ENCODE results near the gene ZFYVE26.

ZFYVE26 gene

DNA sequence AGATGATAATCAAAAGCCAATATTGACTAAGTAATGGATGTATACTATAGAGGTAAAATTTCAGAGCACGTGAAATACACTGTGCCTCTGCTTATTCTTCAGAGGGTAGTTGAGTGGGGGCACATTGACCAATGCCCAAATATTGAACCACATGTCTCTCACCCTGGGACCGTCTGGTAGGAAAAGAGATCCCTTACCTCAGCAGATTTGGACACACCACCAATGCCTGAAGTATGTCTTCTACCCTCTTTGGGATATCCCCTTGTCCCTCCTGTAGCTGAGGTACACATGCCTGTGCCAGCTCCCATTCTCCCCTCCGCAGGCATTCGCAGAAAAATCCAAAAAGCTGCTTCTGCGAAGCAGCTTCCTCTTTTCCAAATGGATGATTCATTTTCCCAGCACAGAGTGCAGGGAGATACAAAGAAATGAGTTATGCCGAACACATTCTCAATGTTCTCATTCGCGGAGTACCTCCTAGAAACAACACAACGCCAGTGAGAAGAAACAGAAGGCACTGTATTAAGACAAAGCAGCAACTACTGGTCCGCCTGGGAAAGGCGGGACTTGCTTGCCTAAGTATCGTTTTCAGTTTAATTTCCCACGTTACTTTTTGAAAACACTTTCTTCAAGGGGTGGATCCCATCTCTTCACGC, 691 bp downstream of the ZFYVE26 start:
- DNase-seq = peak; percentile 16 to 50

- DNase-seq = no peak
Observed at GRCh38 chr14:67814821-67815220, 1.6 kb downstream of the ZFYVE26 start.

DNA sequence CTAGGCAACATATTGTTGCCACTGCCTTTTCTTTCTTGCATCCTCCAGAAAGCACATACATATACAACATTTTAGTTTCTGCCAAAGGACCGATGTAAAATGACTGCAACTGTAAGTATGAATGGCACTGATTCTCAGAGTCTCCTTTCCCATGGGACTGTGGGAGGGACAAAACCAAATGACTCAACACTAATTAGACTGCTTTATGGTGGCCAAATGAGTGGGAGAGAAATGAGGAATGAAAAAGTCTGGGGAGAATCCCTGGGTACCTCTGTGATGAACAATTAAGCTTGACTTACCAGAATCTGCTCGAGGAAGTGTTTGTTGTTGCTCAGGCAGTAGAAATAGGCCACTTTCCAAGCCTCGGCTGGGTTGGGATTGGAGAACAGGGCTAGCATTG, 10.1 kb downstream of the ZFYVE26 start:
- DNase-seq = no peak

DNA sequence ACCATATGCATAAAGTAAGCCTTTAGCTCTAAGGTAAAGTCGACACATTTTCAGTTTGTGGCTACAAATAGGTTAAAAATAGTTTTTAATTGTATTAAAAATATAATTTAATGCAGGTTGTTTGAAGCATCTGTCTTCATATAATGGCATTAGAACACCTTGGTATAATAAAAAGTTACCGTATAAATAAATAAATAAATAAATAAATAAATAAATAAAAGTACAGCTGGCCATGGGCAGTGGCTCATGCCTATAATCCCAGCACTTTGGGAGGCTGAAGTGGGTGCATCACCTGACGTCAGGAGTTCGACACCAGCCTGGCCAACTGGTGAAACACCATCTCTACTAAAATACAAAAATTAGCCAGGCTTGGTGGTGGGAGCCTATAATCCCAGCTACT, 15.6 kb downstream of the ZFYVE26 start:
- DNase-seq = no peak

GRCh38 chr14:67798731-67799130, 17.7 kb downstream of the ZFYVE26 start:
- no peak for DNase-seq

DNA sequence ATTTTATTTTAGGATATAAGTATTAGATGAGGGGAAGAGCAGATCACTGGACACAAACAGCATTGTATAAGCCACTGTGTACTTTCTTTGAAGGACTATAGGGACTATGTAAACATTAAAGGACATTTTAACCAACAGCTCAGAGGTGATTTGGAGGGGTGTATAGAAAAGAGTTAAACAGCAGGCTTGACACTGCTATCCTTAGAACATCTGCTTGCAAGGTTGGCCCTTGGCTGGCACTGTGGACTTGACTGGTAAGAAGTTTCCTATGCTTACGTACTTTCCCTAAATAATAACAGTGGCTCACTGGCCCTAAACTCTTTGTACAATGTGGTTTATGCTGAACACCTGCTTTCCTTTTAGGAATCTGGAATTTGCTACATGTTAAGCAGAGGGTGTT, 28.7 kb downstream of the ZFYVE26 start:
- no peak for DNase-seq

- no peak for DNase-seq
Observed at GRCh38 chr14:67785270-67786109, 30.9 kb downstream of the ZFYVE26 start.

DNA sequence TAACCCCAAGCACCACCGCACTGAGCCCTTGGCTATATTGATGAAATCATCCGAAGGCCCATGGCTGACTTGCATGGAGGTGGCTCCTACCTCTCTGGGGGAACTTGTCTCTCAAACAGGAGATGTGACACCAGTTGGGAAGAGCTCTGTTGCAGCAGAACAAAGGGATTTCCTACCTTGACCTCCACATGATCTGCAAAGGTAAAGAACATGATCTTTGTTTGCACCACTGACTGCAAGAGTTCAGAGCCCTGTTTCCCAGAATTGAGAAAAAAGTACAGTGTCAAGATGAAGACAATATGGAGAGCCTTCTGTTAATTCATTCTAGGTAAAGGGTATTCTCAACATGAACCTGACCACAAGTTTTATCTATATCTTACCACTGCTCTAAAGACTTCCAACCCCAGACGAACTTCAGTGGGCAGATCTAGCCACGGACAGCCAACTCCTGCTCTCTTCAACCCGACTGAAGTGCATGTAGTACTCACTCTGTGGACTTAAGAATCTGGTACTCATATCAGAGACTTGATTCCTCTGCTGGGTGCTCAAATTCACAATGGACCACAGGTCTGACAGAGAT, 32.1 kb downstream of the ZFYVE26 start:
- DNase-seq = no peak

GRCh38 chr14:67782090-67782489, 34.3 kb downstream of the ZFYVE26 start:
- DNase-seq = no peak

DNA sequence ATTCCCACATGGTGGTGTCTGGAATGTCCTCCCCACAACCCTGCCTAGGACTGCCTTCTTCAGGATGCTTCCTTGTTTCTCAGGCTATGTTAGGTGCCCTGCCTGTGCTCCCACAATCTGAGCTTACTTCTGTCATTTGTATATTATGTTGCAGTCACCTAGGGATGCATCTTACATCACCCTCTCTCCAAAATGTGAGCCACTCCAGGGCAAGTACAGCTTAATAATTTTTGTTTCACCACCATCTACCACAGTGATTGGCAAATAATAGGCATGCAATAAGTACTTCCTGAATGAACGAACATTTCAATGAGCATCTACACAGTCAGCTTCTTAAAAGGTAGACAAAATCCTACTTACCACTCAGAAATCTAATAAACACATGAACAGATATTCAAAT, 37.6 kb downstream of the ZFYVE26 start:
- no peak for DNase-seq

DNA sequence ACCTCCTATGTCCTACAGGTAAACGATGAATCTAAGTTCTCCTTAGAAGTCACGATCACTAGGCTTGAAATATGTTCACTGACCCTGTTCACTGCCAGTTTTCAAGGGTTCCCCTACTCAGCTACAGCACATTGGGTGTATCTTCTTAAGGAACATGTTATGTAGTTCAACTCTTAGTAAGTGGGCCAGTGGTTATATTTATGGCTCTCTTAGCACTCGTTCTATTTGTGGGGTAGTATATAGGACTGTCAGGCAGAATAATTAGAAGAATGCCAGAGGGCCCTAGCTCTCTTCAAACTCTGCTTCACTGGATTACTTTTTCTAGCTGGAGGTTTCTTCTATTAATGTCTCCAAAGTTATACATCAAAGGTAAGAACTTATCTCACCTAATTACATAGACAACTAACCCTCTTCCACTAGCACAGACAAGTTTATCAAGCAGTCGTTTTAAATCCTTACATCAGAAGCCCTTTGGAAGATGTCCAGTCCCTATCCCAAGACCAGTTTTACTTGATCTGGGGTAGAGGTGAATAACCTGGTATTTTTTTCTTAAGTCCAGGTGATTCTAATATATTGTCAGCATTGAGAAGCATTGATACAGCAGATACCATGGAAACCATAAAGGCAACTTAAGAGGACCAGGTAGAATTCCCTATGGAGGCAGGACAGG, 39.6 kb downstream of the ZFYVE26 start:
- DNase-seq = no peak

- no peak for DNase-seq
Observed at GRCh38 chr14:67773844-67774377, 42.5 kb downstream of the ZFYVE26 start.

- no peak for DNase-seq
Observed at GRCh38 chr14:67768219-67768618, 48.2 kb downstream of the ZFYVE26 start.

- peak in 1 of 2 donors; percentile 6 for DNase-seq
Observed at GRCh38 chr14:67766035-67766680, 50.2 kb downstream of the ZFYVE26 start.

DNA sequence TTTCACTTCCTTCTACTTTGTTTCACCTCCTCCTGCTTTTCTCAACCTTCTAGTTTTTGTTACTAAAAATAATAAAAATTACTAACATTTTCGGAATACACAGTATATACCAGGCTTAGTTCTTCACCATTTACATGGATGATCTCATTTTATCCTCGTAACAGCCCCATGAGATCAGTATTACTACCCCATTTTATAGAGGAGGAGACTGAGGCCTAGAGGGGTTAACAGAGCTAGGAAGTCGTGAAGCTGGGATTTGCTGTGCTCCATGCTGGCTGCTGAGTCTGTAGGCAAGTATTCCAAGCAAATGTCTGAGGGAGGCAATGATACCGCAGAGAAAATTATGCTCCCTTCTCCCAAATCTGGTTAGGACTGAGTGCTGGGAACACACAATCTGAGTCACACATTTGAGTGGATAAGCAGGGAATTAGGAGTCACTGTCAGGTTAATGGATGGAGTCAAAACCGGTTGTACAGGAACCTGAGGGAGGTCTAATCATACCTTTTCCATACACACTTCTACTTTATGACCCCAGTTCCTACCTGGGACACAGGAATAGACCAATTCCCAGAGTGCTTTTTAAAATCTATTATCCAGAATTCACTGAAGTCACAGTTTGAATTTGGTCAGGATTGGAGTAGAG, 51.1 kb downstream of the ZFYVE26 start:
- DNase-seq = no peak

GRCh38 chr14:67764496-67764895, 51.9 kb downstream of the ZFYVE26 start:
- no peak for DNase-seq

DNA sequence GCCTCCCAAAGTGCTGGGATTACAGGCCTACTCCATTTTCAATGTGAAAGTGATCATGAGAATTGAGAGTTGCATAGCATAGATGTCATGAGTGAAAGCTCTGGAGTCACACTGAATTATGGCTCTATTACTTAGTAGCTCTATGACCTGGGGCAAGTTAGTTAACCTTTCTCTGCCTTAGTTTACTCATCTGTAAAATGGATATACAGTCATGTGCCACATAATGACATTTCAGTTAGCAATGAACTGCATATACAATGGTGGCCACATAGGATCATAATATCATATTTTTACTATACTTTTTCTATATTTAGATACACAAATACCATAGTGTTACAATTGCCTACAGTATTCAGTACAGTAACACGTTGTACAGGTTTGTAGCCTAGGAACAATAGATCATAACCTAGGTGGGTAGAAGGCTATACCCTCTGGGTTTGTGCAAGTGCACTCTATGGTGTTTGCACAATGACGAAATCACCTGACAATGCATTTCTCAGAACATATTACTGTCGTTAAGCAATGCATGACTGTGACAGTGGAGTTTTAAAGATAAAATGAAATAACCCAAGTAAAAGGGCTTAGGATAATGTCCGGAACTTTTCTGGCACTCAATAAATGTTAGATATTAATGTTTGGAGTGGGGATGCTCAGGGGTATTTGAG, 53.1 kb downstream of the ZFYVE26 start:
- DNase-seq = no peak

GRCh38 chr14:67762051-67762450, 54.3 kb downstream of the ZFYVE26 start:
- DNase-seq = no peak

DNA sequence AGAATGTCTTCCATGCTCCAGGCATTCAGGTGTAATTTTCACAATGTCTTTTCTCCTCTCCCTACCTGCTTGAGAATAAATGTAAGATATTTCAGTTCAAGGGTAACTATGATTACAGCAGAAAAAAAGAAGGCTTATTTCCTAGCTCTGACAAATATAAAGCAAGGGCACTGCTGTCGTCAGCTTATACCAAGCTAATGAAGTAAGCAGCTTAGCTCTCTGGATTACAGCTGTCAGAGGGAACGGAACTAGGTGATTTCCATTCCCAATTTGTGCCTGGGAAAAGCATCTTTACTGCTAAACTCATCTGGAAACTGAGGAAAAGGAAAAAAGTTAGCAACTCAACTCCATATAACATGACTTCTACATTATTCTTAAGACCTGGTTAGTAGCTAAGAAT, 56.5 kb downstream of the ZFYVE26 start:
- DNase-seq = no peak

GRCh38 chr14:67757175-67757574, 59.2 kb downstream of the ZFYVE26 start:
- no peak for DNase-seq

GRCh38 chr14:67756496-67756895, 59.9 kb downstream of the ZFYVE26 start:
- DNase-seq = no peak
